Endothelial cell (in vitro differentiated cells): ENCODE measurements around the gene TBX5. TPM values are rescaled to one million over a fixed set of nuclear protein-coding genes. Genes with fewer than 3 reads are reported as not detected.

ENCODE experiments used
- DNase-seq: peaks from one replicate; pipeline ENCODE4 v3.0.0; 2021; ENCODE audit warnings: low spot score
- H3K27ac Mint-ChIP-seq: one replicate; pipeline ENCODE4 v1.8.0; 2021; ENCODE audit warnings: mixed read lengths, inconsistent platforms; ENCODE audit not compliant: unreplicated experiment
- H3K27me3 Mint-ChIP-seq: one replicate; pipeline ENCODE4 v1.8.0; 2021; ENCODE audit warnings: mild to moderate bottlenecking, moderate library complexity, mixed read lengths, inconsistent platforms; ENCODE audit not compliant: unreplicated experiment
- H3K36me3 Mint-ChIP-seq: one replicate; pipeline ENCODE4 v1.8.0; 2021; ENCODE audit warnings: mild to moderate bottlenecking, low read depth, mixed read lengths, inconsistent platforms; ENCODE audit not compliant: unreplicated experiment
- H3K4me1 Mint-ChIP-seq: one replicate; pipeline ENCODE4 v1.8.0; 2021; ENCODE audit warnings: mild to moderate bottlenecking, mixed read lengths, inconsistent platforms; ENCODE audit not compliant: unreplicated experiment
- H3K4me3 Mint-ChIP-seq: one replicate; pipeline ENCODE4 v1.8.0; 2021; ENCODE audit warnings: mild to moderate bottlenecking, mixed read lengths, inconsistent platforms; ENCODE audit not compliant: unreplicated experiment
- H3K9me3 Mint-ChIP-seq: one replicate; pipeline ENCODE4 v1.8.0; 2021; ENCODE audit warnings: mixed read lengths, inconsistent platforms; ENCODE audit not compliant: unreplicated experiment
- total RNA-seq: library from RNA; stranded (reverse); fragmentation: NEBNext Ultra II Directional; extraction: Animal tissue kit (Norgen Biotek cat#: 25700); gene quantifications from one replicate; pipeline ENCODE4 v1.2.1, GENCODE V29; 2021; ENCODE audit not compliant: unreplicated experiment
- TF ChIP-seq, protein P1 (sequence below): fragments of 200-600 bp; sonication (generic); IDR thresholded peaks from one replicate; pipeline ENCODE4 v1.5.0; 2021; ENCODE audit warnings: antibody characterized with exemption; ENCODE audit not compliant: unreplicated experiment

TBX5 gene
- total RNA-seq, 1 donor from 2014 or later = 0.38 TPM

DNA sequence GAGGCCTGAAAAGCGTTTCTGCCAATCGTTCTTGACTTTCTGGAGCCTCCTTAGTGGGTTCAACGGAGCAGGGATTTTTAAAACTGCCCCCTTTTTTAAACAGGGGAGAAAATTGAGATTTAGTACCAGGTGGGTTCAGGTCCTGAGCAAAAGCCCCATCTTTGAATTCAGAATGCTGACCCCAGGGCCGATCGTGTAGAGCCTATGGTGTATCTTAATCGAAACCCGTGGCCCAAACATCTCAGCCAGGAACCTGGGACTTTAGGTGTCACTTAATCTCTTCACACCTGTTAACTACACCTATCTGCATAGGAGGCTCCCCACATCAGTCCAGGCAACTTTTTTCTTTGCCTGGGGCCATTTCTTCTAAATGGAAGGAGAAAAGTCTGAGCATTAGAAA lies 6.4 kb upstream of the TBX5 start:
- no peak overlapping the region for H3K4me3 Mint-ChIP-seq
- no peaks in the 10 kb centered on the region for H3K9me3 Mint-ChIP-seq
- peaks cover 40% of the 10 kb centered on the region for H3K4me1 Mint-ChIP-seq
- DNase-seq = no peak
- H3K27ac Mint-ChIP-seq = no peak overlapping the region
- peaks cover 49% of the 10 kb centered on the region for H3K27me3 Mint-ChIP-seq
- TF ChIP-seq, protein P1, sequence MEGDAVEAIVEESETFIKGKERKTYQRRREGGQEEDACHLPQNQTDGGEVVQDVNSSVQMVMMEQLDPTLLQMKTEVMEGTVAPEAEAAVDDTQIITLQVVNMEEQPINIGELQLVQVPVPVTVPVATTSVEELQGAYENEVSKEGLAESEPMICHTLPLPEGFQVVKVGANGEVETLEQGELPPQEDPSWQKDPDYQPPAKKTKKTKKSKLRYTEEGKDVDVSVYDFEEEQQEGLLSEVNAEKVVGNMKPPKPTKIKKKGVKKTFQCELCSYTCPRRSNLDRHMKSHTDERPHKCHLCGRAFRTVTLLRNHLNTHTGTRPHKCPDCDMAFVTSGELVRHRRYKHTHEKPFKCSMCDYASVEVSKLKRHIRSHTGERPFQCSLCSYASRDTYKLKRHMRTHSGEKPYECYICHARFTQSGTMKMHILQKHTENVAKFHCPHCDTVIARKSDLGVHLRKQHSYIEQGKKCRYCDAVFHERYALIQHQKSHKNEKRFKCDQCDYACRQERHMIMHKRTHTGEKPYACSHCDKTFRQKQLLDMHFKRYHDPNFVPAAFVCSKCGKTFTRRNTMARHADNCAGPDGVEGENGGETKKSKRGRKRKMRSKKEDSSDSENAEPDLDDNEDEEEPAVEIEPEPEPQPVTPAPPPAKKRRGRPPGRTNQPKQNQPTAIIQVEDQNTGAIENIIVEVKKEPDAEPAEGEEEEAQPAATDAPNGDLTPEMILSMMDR = no peak
- H3K36me3 Mint-ChIP-seq = no peaks in the 10 kb centered on the region

DNA sequence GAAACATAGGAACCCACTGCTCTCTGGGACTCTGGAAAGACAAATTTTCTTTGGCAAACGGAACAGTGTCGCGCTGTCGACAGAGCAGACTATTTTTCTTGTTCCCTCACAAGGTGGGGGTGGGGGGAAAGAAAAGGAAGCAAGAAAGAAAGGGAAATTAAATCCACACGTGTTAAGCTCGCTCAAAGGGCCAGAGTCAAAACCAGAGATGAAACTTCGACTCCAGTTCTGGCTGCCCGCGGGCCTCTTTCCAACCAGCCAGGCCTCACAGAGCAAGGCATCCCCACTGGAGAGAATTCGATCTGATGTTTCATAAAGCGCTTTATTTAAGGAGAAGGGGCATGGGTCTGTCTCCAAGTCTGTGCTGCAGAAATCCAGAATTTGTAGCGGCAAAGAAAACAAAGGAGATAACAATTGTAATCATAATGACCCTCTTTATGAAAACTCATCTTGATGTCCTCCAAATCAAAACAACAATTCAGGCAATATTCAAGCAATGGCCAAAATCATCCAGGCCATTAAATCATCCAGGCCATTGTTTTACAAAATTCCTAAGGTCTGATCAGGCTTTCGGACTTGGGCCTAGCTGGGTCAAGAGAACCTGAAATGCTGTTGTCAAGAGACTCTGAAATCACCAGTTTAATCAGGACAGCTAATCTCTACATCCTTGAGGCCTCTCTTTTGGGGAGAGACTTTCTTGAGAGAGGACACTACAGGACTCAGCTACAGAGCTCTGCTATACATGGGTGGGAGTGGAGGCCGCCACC lies 5.3 kb upstream of the TBX5 start:
- H3K27ac Mint-ChIP-seq = peak overlapping the region; percentile 88
- no peaks in the 10 kb centered on the region for H3K9me3 Mint-ChIP-seq
- TF ChIP-seq, protein P1 = no peak
- no peak overlapping the region for H3K4me3 Mint-ChIP-seq
- peaks cover 51% of the 10 kb centered on the region for H3K27me3 Mint-ChIP-seq
- no peaks in the 10 kb centered on the region for H3K36me3 Mint-ChIP-seq
- peaks cover 44% of the 10 kb centered on the region for H3K4me1 Mint-ChIP-seq
- DNase-seq = no peak

DNA sequence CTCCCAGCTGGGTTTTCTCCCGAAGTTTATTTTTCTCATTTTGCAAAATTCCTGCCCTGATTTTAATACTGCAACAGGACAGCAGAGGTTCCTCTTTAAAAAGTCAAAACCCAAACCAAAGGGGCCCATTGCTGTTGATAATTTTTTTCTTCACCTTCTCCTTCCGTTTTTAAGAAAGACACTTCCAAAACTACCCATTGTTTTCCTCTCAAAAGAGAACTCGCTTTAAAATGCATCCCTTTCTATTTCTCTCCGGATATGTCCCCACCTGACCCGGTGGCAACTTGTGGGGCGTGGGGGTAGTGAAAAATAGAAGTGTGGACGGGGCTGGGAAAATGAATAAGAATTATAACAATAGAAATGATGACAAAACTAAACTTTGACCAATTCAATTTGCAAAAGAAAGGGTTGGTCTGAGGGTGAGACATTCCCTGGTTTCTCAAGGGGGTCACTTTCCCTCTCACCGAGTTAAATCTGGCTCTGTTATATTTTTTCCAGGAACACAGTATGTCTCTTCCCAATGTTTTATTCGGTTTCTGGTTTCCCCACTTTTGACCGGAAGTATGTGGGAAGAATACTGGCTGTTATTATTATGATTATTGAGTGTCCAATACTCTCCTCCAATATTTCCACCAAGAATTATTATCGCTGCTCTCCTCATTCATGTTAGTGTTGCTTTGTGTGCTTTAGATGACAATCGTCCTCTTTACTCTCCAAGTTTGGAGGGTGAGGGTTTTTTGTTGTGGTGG lies 4.1 kb upstream of the TBX5 start:
- H3K27me3 Mint-ChIP-seq = peaks cover 50% of the 10 kb centered on the region
- H3K36me3 Mint-ChIP-seq = no peaks in the 10 kb centered on the region
- H3K9me3 Mint-ChIP-seq = no peaks in the 10 kb centered on the region
- H3K27ac Mint-ChIP-seq = peak overlapping the region; percentile 40
- H3K4me3 Mint-ChIP-seq = no peak overlapping the region
- peaks cover 45% of the 10 kb centered on the region for H3K4me1 Mint-ChIP-seq
- TF ChIP-seq, protein P1 = no peak
- DNase-seq = no peak

DNA sequence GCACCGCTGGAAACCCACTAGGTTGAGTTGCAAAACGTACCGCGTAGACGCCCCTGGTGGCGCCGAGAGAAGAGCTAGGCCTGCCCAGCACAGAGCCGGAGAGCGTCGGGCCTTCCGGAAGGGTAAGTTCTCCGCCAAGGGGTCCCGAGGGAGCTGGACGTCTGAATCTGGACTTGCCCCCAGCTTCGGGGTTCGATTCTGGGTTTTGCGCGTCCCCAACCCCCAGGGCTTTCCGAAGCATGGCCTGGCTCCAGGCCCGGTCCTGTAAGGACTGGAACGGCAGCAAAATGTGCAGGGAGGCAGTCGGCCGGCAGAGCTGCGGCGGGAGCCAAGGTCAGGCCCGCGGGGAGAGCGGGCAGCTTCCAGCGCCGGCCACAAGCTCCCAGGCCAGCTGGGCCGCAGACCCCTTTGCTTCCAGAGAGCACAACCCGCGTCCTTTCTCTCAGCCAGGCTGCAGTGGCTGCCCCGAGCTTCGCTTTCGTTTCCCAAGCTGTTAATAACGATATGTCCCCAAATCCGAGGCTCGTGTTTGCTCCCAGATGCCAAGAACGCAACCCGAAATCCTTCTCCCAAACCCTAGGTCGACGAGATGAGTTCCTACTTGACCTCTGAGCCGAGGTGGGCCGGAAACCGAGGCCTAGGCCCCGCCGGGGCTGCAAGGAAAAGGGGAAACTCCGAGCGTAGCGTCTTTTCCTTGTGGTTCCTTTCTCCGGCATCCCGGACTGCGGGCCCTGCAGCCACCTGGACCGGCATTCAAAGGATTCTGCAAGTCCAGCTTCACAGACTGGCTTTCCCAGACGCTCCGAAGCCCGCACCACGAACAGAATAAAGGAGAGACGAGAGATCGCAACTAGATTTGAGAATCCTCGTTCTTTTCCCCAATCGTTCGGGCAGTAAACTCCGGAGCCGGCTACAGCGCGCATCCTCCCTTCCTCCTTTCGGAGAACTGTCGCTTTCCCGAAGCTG lies 3.2 kb upstream of the TBX5 start:
- H3K4me1 Mint-ChIP-seq = peaks cover 47% of the 10 kb centered on the region
- H3K27ac Mint-ChIP-seq = no peak overlapping the region
- TF ChIP-seq, protein P1 = no peak
- no peak for DNase-seq
- H3K36me3 Mint-ChIP-seq = no peaks in the 10 kb centered on the region
- peaks cover 46% of the 10 kb centered on the region for H3K27me3 Mint-ChIP-seq
- no peaks in the 10 kb centered on the region for H3K9me3 Mint-ChIP-seq
- H3K4me3 Mint-ChIP-seq = no peak overlapping the region
